Neural cell (in vitro differentiated cells): ENCODE results near the gene DENND1A. TPM values are rescaled to one million over a fixed set of nuclear protein-coding genes. Genes with fewer than 3 reads are reported as not detected.

Experiments
- H2AFZ ChIP-seq: fragments of 200-600, 300-800 bp; sonication (generic), shearing (Covaris generic); 2 replicates; pipeline ENCODE4 v1.6.0; 2014; ENCODE audit warnings: low read depth, mild to moderate bottlenecking, antibody characterized with exemption, low read length, moderate library complexity
- H3F3A ChIP-seq: fragments of 200-600 bp; shearing (Covaris generic); 2 replicates; pipeline ENCODE4 v1.6.1; 2016; ENCODE audit warnings: mild to moderate bottlenecking, moderate library complexity, mixed read lengths, antibody characterized with exemption, low read length; ENCODE audit not compliant: insufficient read depth, poor library complexity, severe bottlenecking
- H3K27ac ChIP-seq: fragments of 200-600, 300-800 bp; sonication (generic), shearing (Covaris generic); 2 replicates; pipeline ENCODE4 v1.5.1; 2014; ENCODE audit warnings: mild to moderate bottlenecking, low read length, moderate library complexity
- H3K27me3 ChIP-seq: fragments of 300-800, 200-600 bp; sonication (generic), shearing (Covaris generic); 2 replicates; pipeline ENCODE4 v1.6.0; 2014; ENCODE audit warnings: mild to moderate bottlenecking, low read depth, low read length, moderate library complexity; ENCODE audit not compliant: insufficient read depth
- H3K36me3 ChIP-seq: fragments of 300-800, 200-600 bp; sonication (generic), shearing (Covaris generic); 2 replicates; pipeline ENCODE4 v1.5.1; 2014; ENCODE audit warnings: mild to moderate bottlenecking, antibody characterized with exemption, low read length, moderate library complexity; ENCODE audit not compliant: insufficient read depth
- H3K4me2 ChIP-seq: fragments of 300-800, 200-600 bp; sonication (generic), shearing (Covaris generic); 2 replicates; pipeline ENCODE4 v1.6.0; 2014; ENCODE audit warnings: mild to moderate bottlenecking, low read length
- H3K4me3 ChIP-seq: fragments of 300-800, 200-600 bp; sonication (generic), shearing (Covaris generic); 2 replicates; pipeline ENCODE4 v1.5.1; 2014; ENCODE audit warnings: mild to moderate bottlenecking, low read length, moderate library complexity
- H3K79me2 ChIP-seq: fragments of 200-600 bp; shearing (Covaris generic); replicated peaks from 2 replicates; pipeline ENCODE4 v1.6.0; 2014; ENCODE audit warnings: mild to moderate bottlenecking, low read length, moderate library complexity; ENCODE audit not compliant: insufficient read depth
- H3K9ac ChIP-seq: fragments of 300-800, 200-600 bp; sonication (generic), shearing (Covaris generic); 2 replicates; pipeline ENCODE4 v1.6.1; 2016; ENCODE audit warnings: mild to moderate bottlenecking, low read length, mixed read lengths
- H3K9me2 ChIP-seq: fragments of 200-600 bp; shearing (Covaris generic); 2 replicates; pipeline ENCODE4 v1.6.1; 2016; ENCODE audit warnings: mild to moderate bottlenecking, low read length, mixed read lengths; ENCODE audit not compliant: insufficient read depth
- H3K9me3 ChIP-seq: fragments of 200-600, 300-800 bp; sonication (generic), shearing (Covaris generic); 2 replicates; pipeline ENCODE4 v1.6.1; 2016; ENCODE audit warnings: mild to moderate bottlenecking, mixed run types, low read length, moderate library complexity, mixed read lengths
- H4K20me1 ChIP-seq: fragments of 200-600 bp; shearing (Covaris generic); 2 replicates; pipeline ENCODE4 v1.6.1; 2016; ENCODE audit warnings: mild to moderate bottlenecking, mixed run types; ENCODE audit not compliant: insufficient read depth
- EP300 ChIP-seq: fragments of 450-650 bp; conservative IDR thresholded peaks from 2 replicates; pipeline ENCODE4 v1.6.1; 2014; ENCODE audit warnings: antibody characterized with exemption, mild to moderate bottlenecking, moderate library complexity; ENCODE audit not compliant: poor library complexity, severe bottlenecking
- EZH2 ChIP-seq: fragments of 200-600, 300-800 bp; shearing (Covaris generic), sonication (generic); IDR thresholded peaks from 2 replicates; pipeline ENCODE4 v1.6.1; 2014; ENCODE audit warnings: antibody characterized with exemption, low read length, borderline replicate concordance, mild to moderate bottlenecking; ENCODE audit not compliant: insufficient read depth, poor library complexity, severe bottlenecking
- MXI1 ChIP-seq: fragments of 450-650 bp; conservative IDR thresholded peaks from 2 replicates; pipeline ENCODE4 v1.6.1; 2014; ENCODE audit warnings: antibody characterized with exemption, mild to moderate bottlenecking; ENCODE audit not compliant: poor library complexity, severe bottlenecking
- POLR2AphosphoS5 ChIP-seq: IDR thresholded peaks from 2 replicates; pipeline ENCODE4 v1.6.1; 2012
- SMC3 ChIP-seq: fragments of 450-650 bp; conservative IDR thresholded peaks from 2 replicates; pipeline ENCODE4 v1.6.1; 2014; ENCODE audit warnings: antibody characterized with exemption, mild to moderate bottlenecking, moderate library complexity; ENCODE audit not compliant: poor library complexity
- TAF1 ChIP-seq: IDR thresholded peaks from 2 replicates; pipeline ENCODE4 v1.6.1; 2012; ENCODE audit warnings: low read depth
- polyA plus RNA-seq: library from polyadenylated mRNA; depleted of rRNA; stranded (reverse); fragments of >200 nt; gene quantifications from 2 replicates; pipeline ENCODE4 v1.2.3, GENCODE V29; 2014
- TF ChIP-seq, protein P1 (sequence below): fragments of 450-650 bp; IDR thresholded peaks from 2 replicates; pipeline ENCODE4 v1.5.1; 2014; ENCODE audit warnings: antibody characterized with exemption, mild to moderate bottlenecking, moderate library complexity; ENCODE audit not compliant: poor library complexity, severe bottlenecking
- TF ChIP-seq, protein P2 (sequence below): IDR thresholded peaks from 2 replicates; pipeline ENCODE4 v1.6.1; 2012; ENCODE audit warnings: borderline replicate concordance

DENND1A gene
- polyA plus RNA-seq, 1 donor from 2014 or later: 2.3 TPM

DNA sequence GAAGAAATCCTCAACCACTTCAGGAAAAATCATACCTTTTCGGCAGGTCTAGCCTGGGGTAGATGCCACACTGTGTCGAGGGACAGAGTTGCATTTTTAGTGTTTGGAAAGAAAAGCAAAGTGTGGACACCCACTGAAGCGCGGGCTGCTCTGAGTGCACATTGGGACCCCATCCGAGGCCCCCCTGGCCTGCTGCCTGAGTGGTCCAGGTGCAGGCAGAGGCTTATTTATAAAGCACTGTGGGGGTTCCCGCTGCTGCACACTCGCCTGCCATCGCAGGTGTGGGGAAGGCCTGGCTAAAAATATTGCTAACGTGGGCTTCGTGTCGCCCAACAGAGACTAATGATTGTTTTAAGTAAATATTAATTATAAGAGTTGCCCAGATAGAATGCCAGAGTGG is 454.5 kb downstream of the DENND1A start:
- no peak overlapping the region for H2AFZ ChIP-seq
- no peaks in the 10 kb centered on the region for H3K79me2 ChIP-seq
- H3K9me2 ChIP-seq: no peaks in the 10 kb centered on the region
- no peaks in the 10 kb centered on the region for H3K36me3 ChIP-seq
- no peak overlapping the region for H3K27ac ChIP-seq
- no peak overlapping the region for H3K9ac ChIP-seq
- H3K4me2 ChIP-seq: no peak overlapping the region
- H3F3A ChIP-seq: no peaks in the 10 kb centered on the region
- H3K9me3 ChIP-seq: no peaks in the 10 kb centered on the region
- TF ChIP-seq POLR2AphosphoS5: no peak
- TF ChIP-seq TAF1: no peak
- no peak for TF ChIP-seq EP300
- TF ChIP-seq MXI1: no peak
- TF ChIP-seq SMC3: no peak
- TF ChIP-seq, protein P1, sequence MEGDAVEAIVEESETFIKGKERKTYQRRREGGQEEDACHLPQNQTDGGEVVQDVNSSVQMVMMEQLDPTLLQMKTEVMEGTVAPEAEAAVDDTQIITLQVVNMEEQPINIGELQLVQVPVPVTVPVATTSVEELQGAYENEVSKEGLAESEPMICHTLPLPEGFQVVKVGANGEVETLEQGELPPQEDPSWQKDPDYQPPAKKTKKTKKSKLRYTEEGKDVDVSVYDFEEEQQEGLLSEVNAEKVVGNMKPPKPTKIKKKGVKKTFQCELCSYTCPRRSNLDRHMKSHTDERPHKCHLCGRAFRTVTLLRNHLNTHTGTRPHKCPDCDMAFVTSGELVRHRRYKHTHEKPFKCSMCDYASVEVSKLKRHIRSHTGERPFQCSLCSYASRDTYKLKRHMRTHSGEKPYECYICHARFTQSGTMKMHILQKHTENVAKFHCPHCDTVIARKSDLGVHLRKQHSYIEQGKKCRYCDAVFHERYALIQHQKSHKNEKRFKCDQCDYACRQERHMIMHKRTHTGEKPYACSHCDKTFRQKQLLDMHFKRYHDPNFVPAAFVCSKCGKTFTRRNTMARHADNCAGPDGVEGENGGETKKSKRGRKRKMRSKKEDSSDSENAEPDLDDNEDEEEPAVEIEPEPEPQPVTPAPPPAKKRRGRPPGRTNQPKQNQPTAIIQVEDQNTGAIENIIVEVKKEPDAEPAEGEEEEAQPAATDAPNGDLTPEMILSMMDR: no peak
- TF ChIP-seq, protein P2, sequence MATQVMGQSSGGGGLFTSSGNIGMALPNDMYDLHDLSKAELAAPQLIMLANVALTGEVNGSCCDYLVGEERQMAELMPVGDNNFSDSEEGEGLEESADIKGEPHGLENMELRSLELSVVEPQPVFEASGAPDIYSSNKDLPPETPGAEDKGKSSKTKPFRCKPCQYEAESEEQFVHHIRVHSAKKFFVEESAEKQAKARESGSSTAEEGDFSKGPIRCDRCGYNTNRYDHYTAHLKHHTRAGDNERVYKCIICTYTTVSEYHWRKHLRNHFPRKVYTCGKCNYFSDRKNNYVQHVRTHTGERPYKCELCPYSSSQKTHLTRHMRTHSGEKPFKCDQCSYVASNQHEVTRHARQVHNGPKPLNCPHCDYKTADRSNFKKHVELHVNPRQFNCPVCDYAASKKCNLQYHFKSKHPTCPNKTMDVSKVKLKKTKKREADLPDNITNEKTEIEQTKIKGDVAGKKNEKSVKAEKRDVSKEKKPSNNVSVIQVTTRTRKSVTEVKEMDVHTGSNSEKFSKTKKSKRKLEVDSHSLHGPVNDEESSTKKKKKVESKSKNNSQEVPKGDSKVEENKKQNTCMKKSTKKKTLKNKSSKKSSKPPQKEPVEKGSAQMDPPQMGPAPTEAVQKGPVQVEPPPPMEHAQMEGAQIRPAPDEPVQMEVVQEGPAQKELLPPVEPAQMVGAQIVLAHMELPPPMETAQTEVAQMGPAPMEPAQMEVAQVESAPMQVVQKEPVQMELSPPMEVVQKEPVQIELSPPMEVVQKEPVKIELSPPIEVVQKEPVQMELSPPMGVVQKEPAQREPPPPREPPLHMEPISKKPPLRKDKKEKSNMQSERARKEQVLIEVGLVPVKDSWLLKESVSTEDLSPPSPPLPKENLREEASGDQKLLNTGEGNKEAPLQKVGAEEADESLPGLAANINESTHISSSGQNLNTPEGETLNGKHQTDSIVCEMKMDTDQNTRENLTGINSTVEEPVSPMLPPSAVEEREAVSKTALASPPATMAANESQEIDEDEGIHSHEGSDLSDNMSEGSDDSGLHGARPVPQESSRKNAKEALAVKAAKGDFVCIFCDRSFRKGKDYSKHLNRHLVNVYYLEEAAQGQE: no peak
- TF ChIP-seq EZH2: no peak
- no peaks in the 10 kb centered on the region for H3K27me3 ChIP-seq
- no peak overlapping the region for H3K4me3 ChIP-seq
- H4K20me1 ChIP-seq: no peaks in the 10 kb centered on the region

DNA sequence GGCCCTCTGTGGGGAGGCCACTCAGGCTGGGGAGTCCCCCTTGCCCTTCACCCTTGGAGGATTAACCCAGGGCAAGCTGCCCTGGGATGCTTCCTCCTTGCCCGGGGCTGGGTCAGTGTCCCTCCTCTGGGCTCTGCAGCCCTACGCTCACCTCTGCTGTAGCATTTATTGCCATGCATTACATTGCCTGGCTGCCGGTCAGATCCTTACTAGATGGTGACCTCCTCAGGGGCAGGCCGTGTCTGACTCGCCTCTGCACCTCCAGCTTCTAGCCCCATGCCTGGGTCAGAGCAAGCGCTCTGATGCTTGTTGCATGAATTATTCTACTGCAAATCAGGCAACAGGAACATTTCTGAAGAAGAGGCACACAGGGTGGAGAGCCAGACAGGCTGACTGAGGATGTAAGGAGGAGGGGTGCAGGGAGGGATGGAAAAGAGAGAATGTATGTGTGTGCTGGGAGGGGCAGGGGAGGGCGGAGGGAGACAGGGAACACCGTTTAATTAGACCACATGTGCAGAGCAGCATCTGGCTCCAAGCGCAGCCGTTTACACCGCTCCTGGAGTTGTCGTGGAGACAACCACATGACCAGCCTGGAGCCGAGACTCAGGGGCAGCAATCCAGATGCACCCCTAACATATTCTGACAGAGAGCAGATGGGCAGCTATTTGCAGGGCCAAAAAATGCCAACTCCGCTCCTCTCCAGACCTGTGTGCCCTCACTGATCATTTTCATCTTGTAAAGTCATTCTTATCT is 456.9 kb downstream of the DENND1A start:
- Histone ChIP-seq H3F3A (no peaks in the 10 kb centered on the region), H3K4me2 (no peak overlapping the region), H4K20me1 (no peaks in the 10 kb centered on the region), H3K9me2 (no peaks in the 10 kb centered on the region), H3K9me3 (no peaks in the 10 kb centered on the region), H2AFZ (no peak overlapping the region), H3K36me3 (no peaks in the 10 kb centered on the region), H3K27ac (peak overlapping the region; percentile 26), H3K27me3 (no peaks in the 10 kb centered on the region), H3K4me3 (peak overlapping the region; percentile 16), H3K9ac (peak overlapping the region; percentile 9), H3K79me2 (no peaks in the 10 kb centered on the region)
- TF ChIP-seq MXI1 (peak; percentile 65), TAF1 (no peak)
